Common myeloid progenitor, CD34-positive (primary cell): ENCODE measurements around the gene MYO18B.

Experiments
- CTCF ChIA-PET: fragments of 350-600 bp; sonication (Branson Sonifier 250); formaldehyde crosslinking; loops from one replicate; lab custom pipeline; 2021; ENCODE audit warnings: antibody characterized with exemption; lab: Charles Lee
- POLR2A ChIA-PET: fragments of 350-600 bp; sonication (Branson Sonifier 250); formaldehyde crosslinking; loops from one replicate; lab custom pipeline; 2021; ENCODE audit warnings: antibody characterized with exemption; lab: Charles Lee
- DNase-seq, 3 donors: peaks; one replicate each; pipeline versions ENCODE4 v3.0.0 to v3.0.0-alpha.2; 2013
- H3K27ac ChIP-seq, 2 experiments: 1 replicate in 1 of 2; 2 replicates in 1 of 2; pipeline ENCODE4 v1.7.0; 2013; ENCODE audit warnings: inconsistent platforms in 2 of 2, low read length in 2 of 2, mild to moderate bottlenecking in 2 of 2, low read depth in 1 of 2, moderate library complexity in 1 of 2; ENCODE audit not compliant: severe bottlenecking in 2 of 2, insufficient read depth in 1 of 2, poor library complexity in 1 of 2
- H3K27me3 ChIP-seq, 5 experiments: replicated peaks in 2 of 5; 1 replicate in 3 of 5; 2 replicates in 2 of 5; pipeline versions ENCODE4 v1.6.1 to v1.7.0; 2013; ENCODE audit warnings: low read length in 4 of 5, mild to moderate bottlenecking in 2 of 5, moderate library complexity in 2 of 5, inconsistent platforms in 1 of 5; ENCODE audit not compliant: insufficient read depth in 5 of 5, control insufficient read depth in 4 of 5
- H3K36me3 ChIP-seq, 4 experiments: 1 replicate in 2 of 4; 2 replicates in 2 of 4; pipeline versions ENCODE4 v1.6.1 to v1.7.0; 2013; ENCODE audit warnings: low read length in 3 of 4, control low read depth in 1 of 4, mild to moderate bottlenecking in 1 of 4; ENCODE audit not compliant: control insufficient read depth in 4 of 4, insufficient read depth in 4 of 4
- H3K4me1 ChIP-seq, 4 experiments: 1 replicate in 3 of 4; 2 replicates in 1 of 4; pipeline versions ENCODE4 v1.6.1 to v1.7.1; 2013; ENCODE audit warnings: low read length in 3 of 4, mild to moderate bottlenecking in 3 of 4, control low read depth in 1 of 4, inconsistent platforms in 1 of 4, moderate library complexity in 1 of 4; ENCODE audit not compliant: control insufficient read depth in 4 of 4, insufficient read depth in 4 of 4; ENCODE audit errors: control extremely low read depth in 1 of 4
- H3K4me3 ChIP-seq, 7 experiments: 1 replicate in 4 of 7; 2 replicates in 3 of 7; pipeline versions ENCODE4 v1.5.1 to v1.7.0; 2013; ENCODE audit warnings: mild to moderate bottlenecking in 7 of 7, low read length in 6 of 7, moderate library complexity in 6 of 7, inconsistent platforms in 2 of 7, low read depth in 2 of 7, control low read depth in 1 of 7; ENCODE audit not compliant: insufficient read depth in 4 of 7, control insufficient read depth in 1 of 7; ENCODE audit errors: extremely low read depth in 1 of 7
- H3K9me3 ChIP-seq, 5 experiments: 1 replicate in 4 of 5; 2 replicates in 1 of 5; pipeline versions ENCODE4 v1.6.1 to v1.7.1; 2013; ENCODE audit warnings: low read length in 4 of 5, mild to moderate bottlenecking in 2 of 5, inconsistent platforms in 1 of 5, low read depth in 1 of 5, moderate library complexity in 1 of 5; ENCODE audit not compliant: control insufficient read depth in 4 of 5, insufficient read depth in 2 of 5; ENCODE audit errors: control extremely low read depth in 1 of 5
- WGBS: methylation state at CpG from one replicate; pipeline ENCODE4 v1.1.5; 2013; ENCODE audit not compliant: insufficient coverage; 5-methylcytosine and 5-hydroxymethylcytosine counted together

MYO18B gene

DNA sequence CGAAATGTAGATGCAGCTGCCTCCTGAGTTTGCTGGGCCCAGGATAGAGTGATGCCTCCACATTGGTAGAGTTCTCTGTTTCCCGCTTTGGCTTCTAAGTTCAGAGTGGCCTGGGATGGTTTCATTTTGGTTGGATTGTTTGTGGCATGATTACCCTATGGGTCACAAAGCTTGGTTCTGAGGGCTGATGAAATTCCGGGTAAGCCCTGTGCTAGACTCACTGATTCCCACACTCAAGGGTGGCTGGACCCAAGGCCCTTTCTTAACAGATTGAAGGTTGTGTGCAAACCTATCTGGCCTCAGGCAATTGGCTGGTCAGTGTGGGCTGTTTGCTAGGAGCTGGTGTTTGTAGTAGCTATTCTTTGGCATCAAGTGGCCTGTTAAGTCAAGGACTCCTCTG, 158.4 kb downstream of the MYO18B start:
- Histone ChIP-seq H3K27ac (no peak overlapping the region), H3K4me3 (no peak overlapping the region), H3K36me3 (no peaks in the 10 kb centered on the region), H3K9me3 (peaks cover 0 to 2% (median 0%) of the 10 kb centered on the region in 5 experiments), H3K27me3 (peaks cover 0 to 16% (median 5%) of the 10 kb centered on the region in 5 experiments), H3K4me1 (no peaks in the 10 kb centered on the region)
- POLR2A ChIA-PET: no interaction called here
- no peak for DNase-seq
- WGBS: 92% methylated on average over 3 of the region's 3 CpGs
- CTCF ChIA-PET: no interaction called here

GRCh38 chr22:25900880-25901279, 158.9 kb downstream of the MYO18B start:
- WGBS: 90% methylated on average over 4 of the region's 4 CpGs
- Histone ChIP-seq H3K36me3 (no peaks in the 10 kb centered on the region), H3K4me1 (no peaks in the 10 kb centered on the region), H3K27me3 (peaks cover 0 to 16% (median 5%) of the 10 kb centered on the region in 5 experiments), H3K9me3 (peaks cover 0 to 2% (median 0%) of the 10 kb centered on the region in 5 experiments), H3K27ac (no peak overlapping the region), H3K4me3 (no peak overlapping the region)
- POLR2A ChIA-PET: no interaction called here
- DNase-seq: no peak
- CTCF ChIA-PET: no interaction called here

DNA sequence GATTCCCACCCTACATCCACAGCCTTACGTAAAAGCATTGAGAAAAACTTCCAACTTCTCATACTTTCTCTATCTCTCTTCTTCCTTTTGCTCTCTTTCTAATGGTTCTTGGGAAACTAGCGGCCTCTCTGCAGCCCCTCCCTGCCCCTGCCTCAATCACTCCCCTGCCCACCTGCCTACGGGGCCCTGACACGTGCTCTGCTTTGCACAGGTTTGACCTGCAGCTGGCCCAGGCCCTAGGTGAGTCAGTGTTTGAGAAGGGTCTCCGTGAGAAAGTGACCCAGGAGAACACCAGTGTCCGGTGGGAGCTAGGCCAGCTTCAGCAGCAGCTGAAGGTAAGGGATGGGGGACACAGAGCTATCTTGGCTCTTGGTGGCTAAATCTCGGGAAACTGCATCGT, 160.4 kb downstream of the MYO18B start:
- no peak for DNase-seq
- Histone ChIP-seq H3K9me3 (peaks cover 0 to 2% (median 0%) of the 10 kb centered on the region in 5 experiments), H3K27ac (no peak overlapping the region), H3K36me3 (no peaks in the 10 kb centered on the region), H3K27me3 (peaks cover 0 to 16% (median 4%) of the 10 kb centered on the region in 5 experiments), H3K4me1 (no peaks in the 10 kb centered on the region), H3K4me3 (no peak overlapping the region)
- ChIA-PET POLR2A (no interaction called here), CTCF (no interaction called here)
- WGBS: 80% methylated on average over 8 of the region's 8 CpGs

- Histone ChIP-seq H3K4me1 (no peaks in the 10 kb centered on the region), H3K27ac (no peak overlapping the region), H3K27me3 (peaks cover 0 to 16% (median 2%) of the 10 kb centered on the region in 5 experiments), H3K4me3 (no peak overlapping the region), H3K36me3 (no peaks in the 10 kb centered on the region), H3K9me3 (peaks cover 0 to 2% (median 0%) of the 10 kb centered on the region in 5 experiments)
- CTCF ChIA-PET: no interaction called here
- WGBS: 39% methylated on average over 5 of the region's 6 CpGs
- DNase-seq: no peak
- POLR2A ChIA-PET: no interaction called here
Measured at GRCh38 chr22:25903294-25903693, 161.3 kb downstream of the MYO18B start.

GRCh38 chr22:25908212-25908611, 166.2 kb downstream of the MYO18B start:
- ChIA-PET POLR2A (no interaction called here), CTCF (no interaction called here)
- 96% methylated on average over 12 of the region's 13 CpGs for WGBS
- H3K4me1 ChIP-seq: no peaks in the 10 kb centered on the region
- no peak overlapping the region for H3K27ac ChIP-seq
- peaks cover 0 to 51% (median 8%) of the 10 kb centered on the region in 5 experiments for H3K27me3 ChIP-seq
- no peaks in the 10 kb centered on the region for H3K36me3 ChIP-seq
- no peak overlapping the region for H3K4me3 ChIP-seq
- no peak for DNase-seq
- peaks cover 0 to 2% (median 0%) of the 10 kb centered on the region in 5 experiments for H3K9me3 ChIP-seq

DNA sequence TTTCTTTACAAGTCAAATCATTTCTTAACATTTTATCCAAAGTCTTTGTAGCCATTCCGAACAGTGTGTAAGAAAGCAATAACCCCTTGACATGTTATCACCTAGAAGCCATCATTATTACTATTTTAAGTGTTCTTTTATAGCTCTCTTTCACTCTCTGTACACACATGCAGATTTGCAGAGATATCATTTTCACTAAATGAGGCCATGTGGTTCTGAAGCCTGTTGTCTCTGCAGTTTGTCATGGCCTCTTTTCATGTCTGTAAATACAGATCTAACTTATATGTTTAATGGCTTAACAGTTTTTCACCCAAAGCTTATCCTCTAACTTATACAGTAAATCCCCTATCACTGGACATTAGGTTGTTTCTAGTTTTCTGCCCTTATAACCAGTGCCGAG, 166.8 kb downstream of the MYO18B start:
- Histone ChIP-seq H3K27me3 (peaks cover 0 to 49% (median 8%) of the 10 kb centered on the region in 5 experiments), H3K9me3 (peaks cover 0 to 2% (median 0%) of the 10 kb centered on the region in 5 experiments), H3K4me3 (no peak overlapping the region), H3K36me3 (no peaks in the 10 kb centered on the region), H3K4me1 (no peaks in the 10 kb centered on the region), H3K27ac (no peak overlapping the region)
- 100% methylated on average over 1 of the region's 2 CpGs for WGBS
- ChIA-PET CTCF (no interaction called here), POLR2A (no interaction called here)
- no peak for DNase-seq

- peaks cover 0 to 2% (median 0%) of the 10 kb centered on the region in 5 experiments for H3K9me3 ChIP-seq
- no peaks in the 10 kb centered on the region for H3K4me1 ChIP-seq
- no peak overlapping the region for H3K27ac ChIP-seq
- H3K4me3 ChIP-seq: no peak overlapping the region
- no peak for DNase-seq
- ChIA-PET POLR2A (no interaction called here), CTCF (interaction anchor here (0.7 kb wide), 1 partner anchor 20 kb away, joined by 3 read pairs; no protein-coding TSS in a partner anchor)
- peaks cover 0 to 44% (median 8%) of the 10 kb centered on the region in 5 experiments for H3K27me3 ChIP-seq
- no peaks in the 10 kb centered on the region for H3K36me3 ChIP-seq
- WGBS: 85% methylated on average over 4 of the region's 7 CpGs
Measured at GRCh38 chr22:25909614-25910387, 167.8 kb downstream of the MYO18B start.
